NK-92 treated with Interleukin-12 subunit alpha and Interleukin-12 subunit beta, amount 100 ng/mL, for 24 hours (cell line): ENCODE measurements around the gene LMAN2L.

ENCODE experiments used
- DNase-seq: peaks from one replicate; lab custom pipeline; 2025; lab: John Stamatoyannopoulos, UW

LMAN2L gene

GRCh38 chr2:96703021-96703751, 36.7 kb downstream of the LMAN2L start:
- no peak for DNase-seq

DNA sequence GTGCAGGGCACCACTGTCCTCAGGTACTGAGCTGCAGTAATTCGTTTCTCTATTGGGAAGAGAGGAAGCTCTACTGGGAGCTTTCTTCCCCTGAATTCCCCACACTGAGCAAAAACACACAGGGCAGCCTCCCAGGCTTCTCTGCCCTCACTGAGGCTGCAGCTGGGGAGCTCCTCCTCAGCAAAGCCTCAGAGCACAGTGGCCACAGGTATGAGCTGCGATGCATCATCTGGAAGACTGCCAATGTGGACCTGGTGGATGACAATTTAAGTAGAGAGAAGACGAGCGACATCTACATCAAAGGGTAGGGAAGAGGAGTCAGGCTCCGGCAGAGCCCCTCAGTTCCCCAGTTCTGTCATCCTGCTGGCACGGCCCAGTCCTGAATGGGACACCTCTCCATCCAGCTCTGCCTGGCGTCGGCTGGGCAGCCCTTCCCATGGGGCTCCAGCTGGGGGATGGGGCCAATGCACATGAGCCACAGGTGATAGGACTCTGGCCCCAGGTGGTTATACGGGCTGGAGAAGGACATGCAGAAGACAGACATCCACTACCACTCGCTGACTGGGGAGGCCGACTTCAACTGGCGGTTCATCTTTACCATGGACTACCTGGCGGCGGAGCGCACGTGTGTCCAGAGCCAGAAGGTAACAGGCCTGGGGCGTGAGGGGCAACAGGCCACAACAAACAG, 37.6 kb downstream of the LMAN2L start:
- no peak for DNase-seq

DNA sequence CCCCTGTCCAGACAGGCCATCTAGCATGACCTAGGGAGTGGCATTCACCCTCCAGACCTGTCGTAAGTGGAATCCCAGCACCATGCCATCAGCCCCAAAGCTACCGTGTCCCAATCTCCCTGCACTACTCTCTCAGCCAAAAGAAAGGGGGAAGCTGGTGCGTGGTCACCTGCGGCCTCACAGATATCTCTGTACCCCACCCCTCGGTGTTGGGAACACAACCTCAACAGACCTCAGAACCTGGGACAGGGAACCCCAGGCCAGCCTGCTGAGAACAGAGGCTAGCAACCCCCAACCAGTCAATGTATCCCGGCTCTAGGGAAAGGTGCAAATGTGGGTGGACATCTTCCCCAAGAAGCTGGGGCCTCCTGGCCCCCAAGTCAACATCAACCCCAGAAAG, 38.2 kb downstream of the LMAN2L start:
- DNase-seq, result no peak

GRCh38 chr2:96700086-96700485, 39.8 kb downstream of the LMAN2L start:
- no peak for DNase-seq

GRCh38 chr2:96699621-96700020, 40.2 kb downstream of the LMAN2L start:
- no peak for DNase-seq

DNA sequence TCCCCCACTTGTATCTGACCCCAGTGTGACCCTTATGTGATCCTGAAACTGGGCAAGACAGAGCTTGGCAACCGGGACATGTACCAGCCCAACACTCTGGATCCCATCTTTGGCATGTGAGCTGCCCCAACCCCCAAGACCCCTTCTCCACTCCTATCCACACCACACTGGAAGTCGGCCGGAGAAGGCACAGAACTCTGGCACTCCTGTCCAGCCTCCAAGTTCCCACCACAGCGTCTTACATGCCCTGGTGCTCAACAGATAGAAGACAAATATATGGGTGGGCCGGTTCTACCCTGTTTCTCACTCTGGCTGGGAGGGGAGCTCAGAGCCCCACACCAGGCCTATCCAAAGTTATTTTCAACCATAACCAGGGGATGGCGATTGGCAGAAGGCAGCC, 40.8 kb downstream of the LMAN2L start:
- no peak for DNase-seq

DNA sequence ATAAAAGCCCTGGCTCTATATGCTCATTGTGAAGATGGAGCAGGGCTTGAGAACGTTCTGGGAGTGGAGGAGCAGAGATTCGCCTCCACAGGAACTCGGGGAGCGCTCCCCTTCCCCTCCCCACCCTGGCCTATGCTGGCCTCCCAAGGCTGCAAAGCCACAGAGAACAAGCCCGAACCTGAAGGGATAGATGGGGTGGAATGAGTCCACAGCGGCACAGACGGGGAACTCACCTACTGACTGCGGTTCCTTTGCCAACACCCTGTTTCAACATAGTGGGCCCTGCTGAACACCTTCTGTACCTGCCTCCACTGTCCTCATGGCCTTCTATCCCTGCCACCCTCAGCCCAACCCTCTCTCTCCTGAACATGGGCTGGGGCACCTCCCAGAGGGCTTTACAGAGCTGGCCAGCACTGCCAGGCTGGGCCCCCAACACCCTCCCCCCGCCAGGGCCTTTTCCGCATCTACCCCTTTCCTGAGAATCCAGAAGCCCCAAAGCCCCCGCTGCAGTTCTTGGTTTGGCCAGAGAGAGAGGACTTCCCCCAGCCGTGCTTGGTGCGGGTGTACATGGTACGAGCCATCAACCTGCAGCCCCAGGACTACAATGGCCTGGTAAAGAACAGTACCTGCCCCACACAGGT, 41.5 kb downstream of the LMAN2L start:
- no peak for DNase-seq

DNA sequence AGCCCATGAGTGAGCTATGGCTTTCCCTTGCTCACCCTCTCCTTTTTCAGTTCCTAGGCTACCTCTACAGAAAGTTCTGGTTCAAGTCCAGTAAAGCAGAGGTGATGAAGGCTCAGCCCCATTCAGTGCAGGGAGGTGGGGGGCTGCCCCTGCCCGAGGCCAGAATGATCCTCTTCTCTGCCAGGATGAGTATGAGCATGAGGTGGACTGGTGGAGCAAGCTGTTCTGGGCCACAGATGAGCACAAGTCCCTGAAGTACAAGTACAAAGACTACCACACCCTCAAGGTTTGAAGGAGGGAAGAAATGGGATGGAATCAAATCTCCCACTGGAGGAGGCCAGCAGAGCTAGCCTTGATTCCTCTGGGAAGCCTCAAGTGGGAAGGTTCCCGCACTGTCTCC, 42.4 kb downstream of the LMAN2L start:
- DNase-seq, result no peak

- no peak for DNase-seq
Observed at GRCh38 chr2:96695602-96696001, 44.3 kb downstream of the LMAN2L start.

GRCh38 chr2:96694816-96695455, 44.9 kb downstream of the LMAN2L start:
- DNase-seq, result no peak

- no peak for DNase-seq
Observed at GRCh38 chr2:96694279-96694678, 45.6 kb downstream of the LMAN2L start.

DNA sequence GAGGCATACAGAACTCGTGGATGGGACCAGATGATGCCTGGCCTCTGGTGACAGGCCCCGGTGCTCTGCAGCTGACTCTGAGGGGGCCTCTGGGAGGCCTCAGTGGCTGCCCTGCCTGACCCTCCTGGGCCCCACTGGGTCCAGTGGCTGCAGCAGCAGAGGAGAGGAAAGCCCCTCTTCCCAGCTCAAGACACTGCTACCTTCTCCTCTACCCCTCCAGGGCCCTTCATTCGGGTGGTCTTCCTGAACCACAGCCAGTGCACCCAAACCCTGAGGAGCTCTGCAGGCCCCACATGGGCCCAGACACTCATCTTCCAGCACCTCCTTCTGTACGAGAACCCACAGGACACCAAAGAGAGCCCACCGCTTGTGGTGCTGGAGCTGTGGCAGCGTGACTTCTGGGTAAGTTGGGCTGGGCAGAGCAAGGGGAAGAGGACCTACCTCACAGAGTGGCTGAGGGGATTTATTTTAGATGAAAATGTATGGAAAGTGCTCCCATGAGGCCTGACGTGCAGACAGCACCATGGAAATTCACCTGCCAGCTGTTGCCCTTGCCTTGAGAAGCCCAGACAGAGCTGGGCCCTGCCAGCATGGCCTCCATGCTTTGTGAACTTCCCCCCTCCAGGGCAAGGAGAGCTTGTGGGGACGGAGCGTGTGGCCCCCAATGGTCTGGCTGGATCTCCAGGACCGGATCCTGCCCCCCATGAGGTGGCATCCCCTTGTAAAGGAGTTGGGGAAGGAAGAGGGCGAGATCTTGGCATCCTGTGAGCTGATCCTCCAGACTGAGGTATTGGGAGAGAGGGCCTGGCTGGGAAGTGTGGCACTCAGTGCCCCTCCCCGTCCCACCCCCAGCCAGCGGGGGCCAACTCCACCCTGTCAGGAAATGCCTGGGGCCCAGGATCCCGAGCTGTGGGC, 46.3 kb downstream of the LMAN2L start:
- DNase-seq, result no peak

DNA sequence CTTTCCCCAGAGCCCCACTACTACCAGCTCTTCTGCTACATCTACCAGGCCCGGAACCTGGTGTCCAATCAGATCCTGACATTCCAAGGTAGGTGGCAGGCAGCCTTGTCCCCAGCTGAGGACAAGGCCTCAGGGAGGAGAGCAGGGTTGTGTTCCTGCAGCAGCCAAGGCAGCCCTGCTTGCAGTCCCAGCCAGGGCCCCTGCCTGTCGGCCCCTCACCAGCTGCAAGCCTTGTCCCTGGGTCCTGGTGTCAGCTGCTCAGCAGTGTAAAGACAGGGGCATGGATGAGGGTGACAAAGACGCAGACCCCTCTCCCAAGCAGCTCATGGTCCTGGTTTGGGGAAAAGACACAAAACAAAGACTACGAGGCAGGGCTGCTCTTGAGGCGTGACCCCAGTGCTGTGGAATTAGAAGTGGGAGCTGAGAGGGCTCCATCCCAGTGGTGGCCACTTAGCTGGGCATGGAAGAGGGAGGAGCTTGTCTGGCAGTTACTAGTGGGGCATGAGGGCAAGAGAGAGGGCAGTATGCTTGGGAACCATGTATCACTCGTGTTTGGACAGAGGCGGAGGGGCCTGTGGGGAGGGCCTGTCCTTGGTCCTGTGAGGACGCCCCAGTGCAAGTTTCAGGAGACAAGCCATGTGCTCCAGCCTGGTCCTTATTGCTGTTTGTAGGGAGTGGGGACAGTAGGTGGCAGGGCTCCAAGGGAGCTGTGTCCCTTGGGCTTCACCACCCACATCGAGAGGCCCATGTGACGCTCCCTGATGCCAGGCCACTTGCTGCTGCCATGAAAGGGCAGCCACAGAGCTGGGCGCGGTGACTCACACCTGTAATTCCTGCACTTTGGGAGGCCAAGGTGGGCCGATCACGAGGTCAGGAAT, 47.5 kb downstream of the LMAN2L start:
- no peak for DNase-seq

DNA sequence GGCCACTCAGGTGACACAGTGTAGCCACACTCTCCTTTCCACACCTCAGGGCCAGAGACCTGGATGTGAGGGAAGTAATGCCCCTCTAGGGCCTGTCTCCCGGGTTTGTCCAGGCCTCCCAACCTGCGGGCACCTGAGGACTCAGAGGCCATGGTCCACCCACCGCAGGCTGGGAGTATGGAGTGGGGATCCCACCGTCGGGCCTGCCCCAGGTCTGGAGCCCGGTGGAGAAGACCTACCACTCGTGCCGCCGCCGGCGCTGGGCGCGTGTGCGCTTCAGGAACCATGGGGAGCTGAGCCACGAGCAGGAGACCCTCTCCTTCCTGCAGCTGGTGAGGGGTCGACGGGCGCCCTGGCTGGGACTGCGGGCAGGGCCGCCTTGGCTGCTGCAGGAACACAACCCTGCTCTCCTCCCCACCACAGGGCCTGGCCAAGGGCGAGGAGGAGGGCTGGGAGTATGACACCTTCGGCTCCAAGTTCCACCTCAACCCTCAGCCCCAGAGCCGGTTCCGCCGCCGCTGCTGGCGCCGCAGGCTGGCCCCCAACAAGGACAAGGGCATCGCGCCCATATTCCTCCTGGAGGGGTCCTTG, 48.7 kb downstream of the LMAN2L start:
- DNase-seq, result no peak

GRCh38 chr2:96690306-96691021, 49.4 kb downstream of the LMAN2L start:
- DNase-seq, result no peak

DNA sequence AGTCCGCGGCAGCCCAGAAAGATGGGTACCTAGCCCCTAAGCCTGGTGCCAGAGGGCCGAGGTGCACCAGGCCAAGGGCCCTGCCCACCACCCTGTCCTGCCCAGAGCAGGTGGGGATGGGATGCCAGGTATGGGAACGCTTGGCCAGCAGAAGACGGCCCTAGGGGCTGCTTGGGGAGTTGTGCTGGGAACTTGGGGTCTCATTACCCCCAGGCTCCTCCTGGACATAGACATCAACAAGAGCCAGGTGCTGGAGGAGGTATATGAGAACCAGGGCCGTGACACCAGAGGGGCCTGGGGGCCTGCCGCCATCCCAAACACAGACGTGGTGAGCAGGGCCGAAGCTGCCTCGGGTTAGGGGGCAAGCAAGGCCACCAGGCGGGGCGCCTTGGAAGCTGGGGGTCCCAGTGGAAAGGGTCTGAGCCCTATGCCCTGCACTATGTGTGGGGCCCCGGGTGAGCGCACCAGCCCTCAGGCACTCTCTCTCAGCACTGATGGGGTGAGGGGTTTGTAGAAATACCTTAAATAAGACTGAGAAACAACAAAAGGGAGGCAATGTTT, 50.4 kb downstream of the LMAN2L start:
- DNase-seq, result no peak

GRCh38 chr2:96688649-96689430, 51.0 kb downstream of the LMAN2L start:
- DNase-seq, result no peak
